HG03558 (cell line): ENCODE results near the gene OSBPL10.
"Not testable (repeated sequence)": the region's sequence is repeated elsewhere in the genome, so short reads cannot be mapped to it uniquely, and the experiment has no call there.

Source experiments
- ATAC-seq: cut with Tn5 transposase; IDR thresholded peaks from one replicate; pipeline ENCODE4 v1.9.1; 2021; ENCODE audit warnings: moderate number of reproducible peaks; ENCODE audit not compliant: unreplicated experiment; ENCODE audit errors: extremely low read depth

The OSBPL10 gene

DNA sequence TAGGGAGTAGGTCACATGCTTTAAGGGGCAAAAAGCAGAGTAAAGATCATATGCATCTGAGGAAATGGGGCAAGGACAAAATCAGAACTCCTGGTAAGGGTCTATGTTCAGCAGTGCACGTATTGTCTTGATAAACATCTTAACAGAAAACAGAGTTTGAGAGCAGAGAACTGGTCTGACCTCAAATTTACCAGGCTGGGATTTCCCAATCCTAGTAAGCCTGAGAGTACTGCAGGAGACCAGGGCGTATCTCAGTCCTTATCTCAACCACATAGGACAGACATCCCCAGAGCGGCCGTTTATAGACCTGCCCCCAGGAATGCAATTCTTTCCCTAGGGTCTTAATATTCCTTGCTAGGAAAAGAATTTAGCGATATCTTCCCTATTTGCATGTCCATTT lies 14.0 kb upstream of the OSBPL10 start:
- not testable (repeated sequence) for ATAC-seq

GRCh38 chr3:31993843-31994242 lies 12.8 kb upstream of the OSBPL10 start:
- no peak for ATAC-seq

GRCh38 chr3:31992995-31993394 lies 11.9 kb upstream of the OSBPL10 start:
- ATAC-seq: not testable (repeated sequence)

DNA sequence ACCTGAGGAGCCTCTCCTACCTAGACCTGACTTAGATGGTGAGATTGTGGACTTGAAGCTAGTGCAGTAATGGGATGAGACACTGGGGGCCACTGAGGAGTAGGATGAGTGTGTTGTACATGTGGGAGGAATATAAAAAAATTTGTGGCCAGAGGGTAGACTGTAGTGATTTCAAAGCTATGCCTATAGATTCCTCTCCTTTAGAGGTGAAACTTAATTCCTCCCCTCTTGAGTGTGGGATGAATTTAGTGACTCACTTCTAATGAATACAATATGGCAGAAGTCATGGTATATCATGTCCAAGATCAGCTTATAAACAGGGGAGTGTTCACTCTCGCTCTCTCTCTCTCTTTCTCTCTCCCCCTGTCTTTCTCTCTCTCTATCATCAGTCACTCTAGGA lies 7.2 kb upstream of the OSBPL10 start:
- no peak for ATAC-seq

DNA sequence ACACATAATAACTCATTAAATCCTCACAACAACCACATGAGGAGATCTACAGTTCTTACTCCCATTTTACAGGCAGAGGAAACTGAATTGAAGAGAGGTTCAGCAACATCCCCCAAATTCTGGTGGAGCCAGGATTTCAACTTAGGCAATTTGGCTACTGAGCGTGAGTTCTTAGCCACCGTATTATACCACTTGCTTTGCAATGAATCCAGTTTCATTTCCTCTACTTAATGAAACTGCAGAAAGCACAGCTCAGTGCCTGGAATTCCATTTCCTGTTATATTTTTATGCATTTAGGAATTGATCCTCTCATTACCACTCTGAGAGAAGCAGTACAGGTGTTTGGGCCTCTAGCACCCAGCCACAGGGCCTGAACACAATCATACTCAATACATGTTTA lies 4.8 kb upstream of the OSBPL10 start:
- ATAC-seq: no peak

- no peak for ATAC-seq
These were observed 3.3 kb upstream of the OSBPL10 start for GRCh38 chr3:31984321-31984720.

- ATAC-seq: no peak
These were observed 394 bp downstream of the OSBPL10 start for GRCh38 chr3:31980530-31981205.

DNA sequence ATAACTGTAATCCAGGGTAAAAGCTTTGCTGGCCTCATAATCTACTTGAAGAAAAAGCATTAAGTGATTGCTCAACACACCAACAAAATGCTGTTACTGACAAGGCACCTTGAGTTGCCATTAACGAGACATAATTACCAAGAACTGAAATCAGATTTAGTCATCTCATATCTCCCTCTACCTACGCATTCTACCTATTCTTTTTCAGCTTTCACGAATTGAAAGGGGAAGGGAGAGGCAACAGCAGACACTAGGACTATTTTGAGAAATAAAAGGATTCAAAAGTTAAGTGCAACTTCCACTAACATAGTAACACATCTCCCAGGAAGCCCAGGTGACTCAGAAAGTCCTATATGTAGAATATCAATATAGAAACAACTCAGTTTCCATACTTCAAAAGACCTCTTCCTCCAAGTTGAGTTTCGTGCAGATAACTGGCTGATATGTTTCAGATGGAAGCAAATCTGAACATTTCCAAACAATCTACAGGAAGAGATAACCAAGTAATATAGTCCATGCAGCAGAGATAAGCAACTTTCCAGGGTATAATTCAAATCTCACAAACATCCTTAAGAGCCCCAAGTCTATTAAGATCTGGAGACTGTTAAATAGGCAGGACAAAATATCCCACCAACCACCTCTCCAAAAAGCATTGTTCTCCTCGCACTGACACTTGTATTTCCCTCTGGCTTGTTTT lies 1.9 kb downstream of the OSBPL10 start:
- ATAC-seq: no peak

DNA sequence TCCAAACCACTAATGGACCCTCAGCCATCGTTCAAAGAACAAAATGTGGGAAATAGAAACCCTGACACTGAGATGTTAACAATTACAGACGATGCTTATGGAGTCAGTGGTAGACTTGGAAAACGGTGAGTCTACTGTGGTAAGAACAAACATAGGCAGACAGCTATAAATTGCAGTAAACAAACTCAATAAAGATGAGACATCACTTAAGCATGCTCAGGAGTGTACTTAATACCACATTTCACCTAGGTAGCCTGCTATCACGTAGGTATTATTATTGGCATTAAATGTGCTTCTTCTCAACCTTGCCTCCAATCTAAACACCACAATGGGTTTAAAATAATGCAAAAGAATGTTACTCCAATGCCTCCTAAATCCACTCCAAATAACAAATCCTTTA lies 2.5 kb downstream of the OSBPL10 start:
- no peak for ATAC-seq

GRCh38 chr3:31977736-31978135 lies 3.3 kb downstream of the OSBPL10 start:
- ATAC-seq: no peak

DNA sequence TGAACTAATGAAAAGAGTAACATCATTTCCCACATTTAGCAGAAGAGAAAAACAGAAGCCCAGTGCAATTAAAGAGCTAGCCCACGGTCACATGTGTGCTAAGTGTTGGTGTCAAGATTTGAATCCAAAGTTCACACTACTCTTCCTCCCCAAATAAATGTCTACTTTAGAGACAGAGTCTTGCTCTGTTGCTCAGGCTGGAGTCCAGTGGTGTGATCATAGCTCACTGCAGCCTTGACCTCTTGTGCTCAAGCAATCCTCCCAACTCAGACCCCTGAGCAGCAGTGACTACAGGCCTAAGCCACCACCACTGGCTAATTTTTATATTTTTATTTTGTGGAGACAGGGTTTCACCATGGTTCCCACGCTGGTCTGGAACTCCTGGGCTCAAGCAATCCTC lies 4.8 kb downstream of the OSBPL10 start:
- ATAC-seq: no peak

GRCh38 chr3:31974964-31975363 lies 6.1 kb downstream of the OSBPL10 start:
- ATAC-seq: no peak

DNA sequence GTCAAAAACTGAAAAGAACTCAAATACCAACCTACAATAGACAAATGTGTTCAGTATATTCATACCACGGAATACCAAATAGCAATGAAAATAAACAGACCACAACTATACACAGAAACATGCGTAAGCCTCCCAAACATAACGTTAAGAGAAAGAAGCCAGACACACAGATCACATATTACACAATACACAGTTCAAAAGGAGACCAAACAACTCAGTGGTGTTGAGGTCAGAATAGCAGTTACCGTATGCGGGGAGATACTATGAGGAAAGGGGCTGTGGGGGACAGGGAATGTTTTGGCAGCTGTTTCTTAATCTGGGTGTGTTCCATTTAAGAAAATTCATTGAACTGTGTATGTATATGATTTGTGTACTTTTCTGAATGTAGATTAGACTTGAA lies 6.6 kb downstream of the OSBPL10 start:
- ATAC-seq: no peak

DNA sequence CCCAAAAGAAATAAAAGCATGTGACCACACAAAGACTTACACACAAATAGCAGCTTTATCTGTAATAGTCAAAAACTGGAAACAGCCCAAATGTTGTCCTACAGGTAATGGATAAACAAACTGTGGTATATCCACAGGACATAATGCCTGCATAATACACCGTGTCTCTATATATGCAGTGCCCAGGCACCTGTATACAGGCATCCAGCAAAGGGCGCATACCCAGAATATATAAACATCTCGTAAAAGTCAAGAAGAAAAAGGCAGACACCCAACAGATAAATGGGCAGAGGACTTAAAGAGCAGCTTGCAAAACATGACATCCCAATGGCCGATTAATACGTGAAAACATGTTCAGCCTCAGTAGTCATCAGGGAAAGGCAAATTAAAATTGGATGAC lies 7.2 kb downstream of the OSBPL10 start:
- no peak for ATAC-seq

- ATAC-seq: no peak
These were observed 8.0 kb downstream of the OSBPL10 start for GRCh38 chr3:31973081-31973480.

- ATAC-seq: no peak
These were observed 9.5 kb downstream of the OSBPL10 start for GRCh38 chr3:31971607-31972006.

DNA sequence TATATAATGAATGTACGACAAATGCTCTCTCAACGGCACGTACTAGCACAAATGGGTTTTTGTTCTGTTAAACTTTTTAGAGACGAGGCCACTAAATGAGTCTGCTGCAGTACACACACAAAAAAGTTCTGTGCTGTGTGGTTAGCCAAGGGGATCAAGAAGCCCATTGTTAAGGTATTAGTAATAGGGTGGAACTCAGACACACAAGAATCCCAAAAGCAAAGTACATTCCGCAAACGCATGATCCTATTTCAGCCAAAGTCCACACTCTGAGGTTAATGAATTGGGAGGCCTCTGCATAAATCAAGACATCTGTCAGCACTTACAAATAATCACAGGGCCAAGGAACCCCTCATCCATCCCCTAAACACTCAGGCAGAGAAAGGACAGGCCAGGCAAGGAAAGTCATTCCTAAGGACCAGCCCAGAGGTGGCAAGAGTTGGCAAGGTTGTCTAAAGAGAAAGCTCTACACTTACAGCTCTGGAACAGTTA lies 12.1 kb downstream of the OSBPL10 start:
- no peak for ATAC-seq

- ATAC-seq: no peak
These were observed 12.6 kb downstream of the OSBPL10 start for GRCh38 chr3:31968369-31968926.

- no peak for ATAC-seq
These were observed 13.5 kb downstream of the OSBPL10 start for GRCh38 chr3:31967592-31967991.

GRCh38 chr3:31966978-31967591 lies 14.0 kb downstream of the OSBPL10 start:
- no peak for ATAC-seq

- no peak for ATAC-seq
These were observed 18.3 kb downstream of the OSBPL10 start for GRCh38 chr3:31962801-31963205.
